Measurements from ENCODE around the gene RHO.
"Not testable (repeated sequence)": the region's sequence is repeated elsewhere in the genome, so short reads cannot be mapped to it uniquely, and the experiment has no call there.

RHO gene

DNA sequence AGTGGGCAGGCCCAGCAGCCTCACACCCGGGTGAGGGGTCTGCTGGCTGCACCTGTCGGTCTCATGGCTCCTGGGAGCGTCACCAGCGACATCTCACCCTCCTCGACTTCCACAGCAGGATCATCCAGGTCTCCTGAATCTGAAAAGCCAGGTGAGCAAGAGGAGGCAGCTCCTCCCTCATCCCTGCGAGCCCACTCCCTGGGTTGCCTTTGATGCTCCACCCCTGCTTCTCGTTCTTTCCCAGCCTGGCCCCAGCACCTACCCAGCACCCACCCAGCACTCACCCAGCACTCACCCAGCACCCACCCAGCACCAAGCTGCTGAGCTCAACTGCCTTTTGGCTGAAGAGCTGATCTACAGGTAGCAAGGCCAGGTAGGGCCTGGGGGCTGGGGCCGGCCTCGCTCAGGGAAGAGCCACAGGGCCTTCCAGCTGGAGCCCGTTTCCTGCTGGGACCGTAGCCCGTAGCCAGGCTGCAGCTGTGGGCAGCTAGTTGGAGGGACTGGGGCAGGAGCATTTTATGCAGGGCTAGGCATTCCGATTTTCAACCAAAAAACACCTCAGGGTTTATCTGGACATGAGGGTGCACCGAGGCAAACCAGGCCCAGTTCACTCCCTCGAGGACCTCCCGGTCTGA is 14.8 kb downstream of the RHO start, which contains the start of gene H1-8:
Gene H1-8 (plus strand): TSS at position 20 of the 635 bp plus-strand sequence. CDS start 44 bp downstream, at position 64.
- DNase-seq (ENCODE audit: low read depth) = no peak

DNA sequence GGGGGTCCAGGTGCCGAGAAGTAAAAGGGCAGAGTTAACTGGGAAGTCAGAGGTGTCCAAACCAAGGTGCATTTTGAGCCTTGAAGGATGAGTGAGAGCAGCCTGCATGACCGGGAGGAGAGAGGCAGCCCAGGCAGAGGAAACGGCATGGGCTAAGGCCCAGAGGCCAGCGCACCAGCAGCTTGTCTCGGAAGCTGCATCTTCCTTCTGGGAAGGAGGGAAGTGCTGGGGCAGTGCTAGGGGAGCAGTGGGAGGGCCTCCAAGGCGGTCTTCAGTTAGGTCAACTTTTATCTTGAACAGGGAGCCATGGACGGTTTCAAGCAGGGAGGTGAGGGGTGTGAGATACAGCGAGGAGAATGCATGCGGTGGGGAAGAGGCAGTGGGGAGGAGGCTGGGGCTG is 15.6 kb downstream of the RHO start:
- no peak for DNase-seq (ENCODE audit: low read depth)

GRCh38 chr3:129545951-129546350 is 17.5 kb downstream of the RHO start:
- not testable (repeated sequence) for DNase-seq (ENCODE audit: low read depth)

- no peak for DNase-seq (ENCODE audit: low read depth)
These were observed 18.8 kb downstream of the RHO start for GRCh38 chr3:129547241-129547640.

- DNase-seq (ENCODE audit: low read depth) = no peak
These were observed 19.9 kb downstream of the RHO start for GRCh38 chr3:129548104-129548965.

- DNase-seq (ENCODE audit: low read depth) = no peak
These were observed 20.8 kb downstream of the RHO start for GRCh38 chr3:129549006-129549800.

- no peak for DNase-seq (ENCODE audit: low read depth)
These were observed 21.4 kb downstream of the RHO start for GRCh38 chr3:129549805-129550204.

DNA sequence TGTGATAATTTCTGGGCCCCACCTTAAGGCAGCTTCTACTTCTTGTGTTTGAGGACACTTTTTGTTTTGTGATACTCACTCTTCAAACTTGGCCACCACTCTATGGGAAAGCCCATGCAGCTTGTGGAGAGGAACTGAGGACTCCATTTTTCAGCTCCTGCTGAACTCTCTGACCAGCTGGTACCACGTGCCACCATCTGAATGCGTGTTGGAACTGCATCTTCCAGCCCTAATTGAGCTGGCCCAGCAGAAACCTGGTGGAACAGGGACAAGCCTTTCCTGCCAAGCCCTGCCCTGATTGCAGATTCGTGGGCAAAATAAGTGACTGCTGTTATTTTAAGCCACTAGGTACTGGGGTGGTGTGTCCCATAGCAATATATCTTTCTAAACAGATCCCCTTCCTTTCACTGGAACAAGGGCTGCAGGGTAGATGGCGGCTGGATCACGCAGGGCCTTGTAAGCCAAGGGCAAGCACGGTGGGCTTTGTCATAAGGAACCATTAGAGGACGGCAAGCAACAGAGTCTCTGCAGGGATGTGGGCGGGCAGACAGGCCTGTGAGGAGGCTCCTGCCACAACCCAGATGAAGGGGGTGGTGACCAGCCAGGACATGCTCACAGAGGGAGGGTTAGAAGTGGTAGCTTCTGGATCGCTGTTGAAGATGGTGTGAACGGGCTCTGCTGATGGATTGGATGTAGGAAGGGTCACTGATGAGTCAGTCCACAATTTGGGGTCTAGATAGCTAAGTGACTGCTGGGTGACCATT is 24.0 kb downstream of the RHO start:
- no peak for DNase-seq (ENCODE audit: low read depth)

- no peak for DNase-seq (ENCODE audit: low read depth)
These were observed 24.7 kb downstream of the RHO start for GRCh38 chr3:129553171-129553570.

- DNase-seq (ENCODE audit: low read depth) = no peak
These were observed 25.3 kb downstream of the RHO start for GRCh38 chr3:129553719-129554118.

DNA sequence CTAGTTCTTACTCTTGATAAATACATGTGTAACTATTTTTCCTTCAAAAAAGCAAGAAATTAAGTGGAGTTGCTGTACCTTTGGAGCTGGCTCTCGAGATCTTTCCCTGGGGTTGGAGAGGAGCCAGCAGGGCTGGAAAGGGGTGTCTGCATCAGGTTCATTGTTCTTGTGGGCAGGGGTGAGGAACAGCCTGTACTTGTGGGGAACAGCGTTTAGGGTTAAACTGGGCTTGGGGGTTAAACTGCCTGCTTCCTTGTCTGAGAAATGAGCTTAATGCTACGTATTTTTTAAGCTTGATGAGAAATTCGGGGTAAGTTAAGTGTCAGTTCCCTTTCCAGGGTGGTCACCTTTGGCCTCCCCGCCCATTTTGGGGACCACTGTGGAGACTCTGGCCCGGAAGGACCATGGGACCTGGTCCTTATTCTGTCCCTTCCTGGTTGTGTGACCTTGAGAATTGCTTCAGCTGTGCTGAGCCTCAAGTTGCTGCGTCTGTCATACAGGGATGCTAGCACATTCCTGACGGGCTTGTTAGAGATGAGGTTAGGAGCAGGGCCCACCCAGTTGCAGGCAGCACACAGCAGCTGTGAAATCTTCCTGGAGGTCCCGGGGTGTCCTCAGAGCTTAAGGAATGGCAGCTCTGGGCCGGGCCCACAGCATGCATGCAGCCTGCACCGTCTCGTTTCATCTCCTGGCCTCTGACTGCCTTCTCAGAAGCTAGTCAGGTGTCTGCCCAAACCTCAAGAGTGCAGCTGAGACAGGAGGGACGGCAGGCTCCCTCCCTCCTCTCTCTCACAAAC is 26.1 kb downstream of the RHO start:
- DNase-seq (ENCODE audit: low read depth) = no peak

GRCh38 chr3:129555153-129555550 is 26.7 kb downstream of the RHO start:
- DNase-seq (ENCODE audit: low read depth) = no peak

- DNase-seq (ENCODE audit: low read depth) = no peak
These were observed 27.3 kb downstream of the RHO start for GRCh38 chr3:129555616-129556357.

DNA sequence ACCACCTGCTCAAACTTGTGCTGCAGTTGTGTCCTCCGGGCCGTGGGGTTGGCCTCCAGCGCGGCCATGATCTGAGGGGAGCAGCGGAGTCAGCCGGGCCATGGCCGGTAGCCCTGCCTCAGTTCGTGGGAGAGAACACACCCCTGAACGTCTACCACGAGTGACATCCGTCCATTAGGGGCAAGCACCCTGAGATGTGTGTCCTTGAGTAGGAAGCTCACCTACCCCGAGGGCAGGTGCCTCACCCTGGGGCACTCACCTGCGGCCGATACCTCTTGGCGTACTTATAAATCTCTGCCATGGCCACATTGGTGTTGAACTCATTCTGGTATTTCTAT is 27.9 kb downstream of the RHO start:
- no peak for DNase-seq (ENCODE audit: low read depth)

DNA sequence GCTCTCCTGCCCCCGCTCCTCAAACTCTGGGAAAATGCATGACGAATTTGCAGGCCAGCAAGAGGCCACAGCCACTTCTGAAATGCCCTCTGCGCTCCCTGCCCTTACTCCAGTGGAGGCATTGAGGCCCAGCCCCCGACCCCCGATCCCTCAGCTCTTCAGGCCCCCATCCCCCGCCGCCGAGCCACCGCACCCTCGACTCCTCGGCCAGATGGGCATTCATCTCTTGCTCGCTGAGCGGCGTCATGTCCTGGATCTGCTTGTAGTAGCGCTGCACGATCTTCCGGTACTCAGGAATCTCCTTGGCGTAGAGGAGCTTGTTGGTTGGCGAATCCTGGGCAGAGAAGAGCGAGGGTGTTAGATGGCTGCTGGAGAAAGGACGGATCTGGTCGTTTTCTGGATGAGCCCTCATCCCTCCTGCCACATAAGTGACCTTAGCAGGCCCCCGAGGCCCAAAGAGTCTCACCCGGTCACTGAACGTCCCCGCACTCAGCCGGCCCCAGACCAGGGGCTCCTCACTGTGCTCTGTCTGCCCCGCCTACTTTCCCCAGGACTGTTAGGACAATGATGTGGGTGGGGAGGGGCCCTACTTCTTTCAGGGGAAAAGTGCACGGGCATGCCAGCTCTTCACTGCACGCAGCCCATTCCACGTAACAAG is 28.6 kb downstream of the RHO start:
- no peak for DNase-seq (ENCODE audit: low read depth)

- no peak for DNase-seq (ENCODE audit: low read depth)
These were observed 29.1 kb downstream of the RHO start for GRCh38 chr3:129557548-129557894.

GRCh38 chr3:129558081-129558771 is 29.8 kb downstream of the RHO start:
- no peak for DNase-seq (ENCODE audit: low read depth)

- DNase-seq (ENCODE audit: low read depth) = no peak
These were observed 30.5 kb downstream of the RHO start for GRCh38 chr3:129558772-129559564.
